Ovary (tissue), 9 donors: ENCODE data around the gene AGFG2. TPM values are rescaled to one million over a fixed set of nuclear protein-coding genes. Genes with fewer than 3 reads are reported as not detected.

Source experiments
- DNase-seq, 5 donors: peaks; one replicate each; pipeline ENCODE4 v3.0.0-alpha.2; 2019 to 2020
- H3K27ac ChIP-seq, 2 donors: fragments of 200-600 bp; one replicate each; pipeline versions ENCODE4 v1.5.1 to v1.8.0; 2019 to 2022
- H3K27me3 ChIP-seq: fragments of 200-600 bp; one replicate; pipeline ENCODE4 v1.8.0; 2022
- H3K36me3 ChIP-seq: fragments of 200-600 bp; sonication (generic); one replicate; pipeline ENCODE4 v1.5.1; 2019
- H3K4me1 ChIP-seq: one replicate; pipeline ENCODE4 v1.8.1; 2013; ENCODE audit warnings: mild to moderate bottlenecking, moderate library complexity; ENCODE audit not compliant: insufficient read depth
- H3K4me3 ChIP-seq: fragments of 200-600 bp; sonication (generic); one replicate; pipeline ENCODE4 v1.5.1; 2017
- H3K9me3 ChIP-seq, 2 donors: fragments of 200-600 bp in 1 of 2; sonication (generic) in 1 of 2; one replicate each; pipeline versions ENCODE4 v1.5.1 to v1.8.1; 2013 to 2019; ENCODE audit warnings: mild to moderate bottlenecking in 1 of 2, moderate library complexity in 1 of 2
- CTCF ChIP-seq, 3 donors: fragments of 450-650 bp in 2 of 3; fragments of 200-600 bp in 1 of 3; IDR thresholded peaks; one replicate each; pipeline versions ENCODE4 v1.5.1 to v1.8.0; 2016 to 2022; ENCODE audit warnings: antibody characterized with exemption in 3 of 3, mild to moderate bottlenecking in 1 of 3
- EP300 ChIP-seq: sonication (generic); formaldehyde crosslinking; IDR thresholded peaks from one replicate; pipeline ENCODE4 v1.6.1; 2017; ENCODE audit warnings: antibody characterized with exemption
- POLR2A ChIP-seq: fragments of 450-650 bp; IDR thresholded peaks from one replicate; pipeline ENCODE4 v1.6.1; 2017; ENCODE audit warnings: antibody characterized with exemption, mild to moderate bottlenecking, moderate library complexity
- WGBS, 3 donors: extraction: QIAGEN DNeasy Blood & Tissue Kit in 1 of 3; methylation state at CpG; one replicate each; pipeline versions ENCODE4 v1.1.5 to v1.1.7; 2013 to 2017; 5-methylcytosine and 5-hydroxymethylcytosine counted together
- intact Hi-C, 4 donors: fragments of 100-400 bp; cut with DNase I; formaldehyde crosslinking; loops; one replicate each; pipeline versions ENCODE4 v1.11.0 to v1.15.1; 2022 to 2023
- polyA plus RNA-seq, 2 donors: library from polyadenylated mRNA; stranded (reverse); fragments of 200-250 nt in 1 of 2; fragments of 350-450 nt in 1 of 2; fragmentation: Illumina TruSeq in 1 of 2; extraction: RNeasy Lipid Tissue Mini Kit (QIAGEN cat#74804) in 1 of 2; gene quantifications; one replicate each; pipeline ENCODE4 v1.2.3, GENCODE V29; 2013 to 2014
- total RNA-seq, 7 donors: library from RNA; depleted of rRNA in 2 of 7; stranded (reverse); fragments of >200 nt in 2 of 7; fragmentation: NEBNext Ultra II Directional in 3 of 7; extraction: Animal tissue kit (Norgen Biotek cat#: 25700) in 3 of 7; gene quantifications; one replicate each; pipeline versions ENCODE4 v1.1.0 to v1.2.4, GENCODE V29; 2016 to 2023
- donor health status: DM: no; HTN: no; CAD: no; lungs with moderate emphysema.
- donor health status: DM: no; HTN: no; CAD: no.
- donor health status: Bipolar disorder and iron deficiency.
- donor health status: DM: yes; HTN: yes; CAD: no.
- donor health status: DM: no; HTN: no; CAD: no.
- donor health status: DM: yes; HTN: yes; CAD: no.

The AGFG2 gene
- total and polyA plus RNA-seq, 9 donors: 10.0 to 115 (median 55.9) TPM

- H3K27ac ChIP-seq: no peak overlapping the region
- intact Hi-C loops: no loop called here
- 89 to 91% (median 90%) methylated on average over 9 of the region's 9 CpGs for WGBS, 3 donors
- H3K4me1 ChIP-seq: peaks cover 3% of the 10 kb centered on the region
- no peaks in the 10 kb centered on the region for H3K36me3 ChIP-seq
- H3K4me3 ChIP-seq: no peak overlapping the region
- no peaks in the 10 kb centered on the region for H3K27me3 ChIP-seq
- H3K9me3 ChIP-seq: no peaks in the 10 kb centered on the region
- TF ChIP-seq POLR2A (no peak), CTCF (IDR thresholded peaks at IDR 0.05) (no peak), EP300 (no peak)
- DNase-seq: no peak
Observed at GRCh38 chr7:100504887-100505611, 34.0 kb upstream of the AGFG2 start.

GRCh38 chr7:100506356-100506923 lies 32.6 kb upstream of the AGFG2 start:
- WGBS, 3 donors: 58 to 68% (median 58%) methylated on average over 8 of the region's 8 CpGs
- no peak overlapping the region for H3K27ac ChIP-seq
- no peak for TF ChIP-seq EP300
- no peak for TF ChIP-seq CTCF (IDR thresholded peaks at IDR 0.05)
- no peak for TF ChIP-seq POLR2A

GRCh38 chr7:100509231-100509630 lies 29.8 kb upstream of the AGFG2 start:
- Histone ChIP-seq H3K36me3 (no peaks in the 10 kb centered on the region), H3K4me1 (peaks cover 3% of the 10 kb centered on the region), H3K9me3 (no peaks in the 10 kb centered on the region), H3K4me3 (no peak overlapping the region), H3K27me3 (no peaks in the 10 kb centered on the region), H3K27ac (no peak overlapping the region)
- DNase-seq: peak; percentile 73 to 89 (median 78)
- TF ChIP-seq POLR2A: peak; percentile 13
- no peak for TF ChIP-seq CTCF (IDR thresholded peaks at IDR 0.05)
- WGBS, 3 donors: 12 to 33% (median 17%) methylated on average over 15 of the region's 15 CpGs
- intact Hi-C loops: no loop called here

More at GRCh38 chr7:100506356-100506923, 32.6 kb upstream of the AGFG2 start:
- H3K36me3 ChIP-seq: no peaks in the 10 kb centered on the region
- no peak overlapping the region for H3K4me3 ChIP-seq
- no peaks in the 10 kb centered on the region for H3K27me3 ChIP-seq
- H3K4me1 ChIP-seq: peaks cover 3% of the 10 kb centered on the region
- DNase-seq: no peak
- H3K9me3 ChIP-seq: no peaks in the 10 kb centered on the region
- intact Hi-C loops: no loop called here

- WGBS, 3 donors: 91 to 95% (median 92%) methylated on average over 9 of the region's 9 CpGs
- no peak for DNase-seq
- TF ChIP-seq CTCF (IDR thresholded peaks at IDR 0.05) (no peak), EP300 (no peak), POLR2A (no peak)
- no peaks in the 10 kb centered on the region for H3K27me3 ChIP-seq
- H3K4me1 ChIP-seq: peaks cover 3% of the 10 kb centered on the region
- intact Hi-C loops: no loop called here
- no peaks in the 10 kb centered on the region for H3K9me3 ChIP-seq
- no peak overlapping the region for H3K27ac ChIP-seq
- H3K36me3 ChIP-seq: no peaks in the 10 kb centered on the region
- H3K4me3 ChIP-seq: no peak overlapping the region
Observed at GRCh38 chr7:100510437-100511239, 28.4 kb upstream of the AGFG2 start.
